Inferior parietal cortex (tissue), 1 donor: ENCODE measurements around the gene LRP1B.

Source experiments
- DNase-seq: peaks from one replicate; pipeline ENCODE4 v3.0.0-alpha.2; 2016; ENCODE audit errors: extremely low spot score

LRP1B gene

GRCh38 chr2:140918426-140918825 is 1212.4 kb downstream of the LRP1B start:
- no peak for DNase-seq

DNA sequence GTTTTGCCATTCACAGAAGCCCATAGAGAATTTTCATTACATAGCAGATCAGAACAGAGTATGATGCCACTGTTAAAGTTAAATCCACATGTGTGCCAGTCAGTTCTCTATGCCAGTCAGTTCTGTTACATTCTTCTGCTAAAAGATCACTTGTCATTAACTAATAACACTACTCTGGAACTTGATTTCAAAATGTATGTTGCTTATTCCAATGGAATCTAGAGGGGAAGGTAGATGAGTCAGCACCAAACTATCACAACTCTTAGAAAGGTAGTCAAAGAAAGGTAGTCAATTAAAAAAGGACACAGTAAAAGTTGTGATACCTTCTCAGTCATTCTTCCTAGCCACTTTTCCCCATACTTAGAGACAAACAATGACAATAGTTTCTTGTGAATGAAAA is 1214.4 kb downstream of the LRP1B start:
- DNase-seq = no peak

DNA sequence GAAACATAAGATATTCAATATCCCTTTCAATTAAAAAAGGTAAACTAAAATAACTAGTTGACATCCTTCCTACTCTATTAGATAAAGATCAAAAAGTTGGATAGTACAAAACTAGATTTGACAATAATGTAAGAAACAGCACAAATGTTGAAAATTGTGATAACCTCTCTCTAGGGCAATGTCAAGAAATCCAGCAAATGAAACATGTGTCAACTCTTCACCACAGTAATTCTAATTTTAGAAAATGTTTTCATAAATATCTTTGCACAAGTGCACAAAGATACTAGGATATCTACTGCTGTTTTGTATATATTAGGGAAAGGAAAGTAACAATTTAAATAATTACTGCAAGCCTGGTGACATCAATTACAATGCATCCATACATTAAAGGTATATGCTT is 1220.1 kb downstream of the LRP1B start:
- no peak for DNase-seq

DNA sequence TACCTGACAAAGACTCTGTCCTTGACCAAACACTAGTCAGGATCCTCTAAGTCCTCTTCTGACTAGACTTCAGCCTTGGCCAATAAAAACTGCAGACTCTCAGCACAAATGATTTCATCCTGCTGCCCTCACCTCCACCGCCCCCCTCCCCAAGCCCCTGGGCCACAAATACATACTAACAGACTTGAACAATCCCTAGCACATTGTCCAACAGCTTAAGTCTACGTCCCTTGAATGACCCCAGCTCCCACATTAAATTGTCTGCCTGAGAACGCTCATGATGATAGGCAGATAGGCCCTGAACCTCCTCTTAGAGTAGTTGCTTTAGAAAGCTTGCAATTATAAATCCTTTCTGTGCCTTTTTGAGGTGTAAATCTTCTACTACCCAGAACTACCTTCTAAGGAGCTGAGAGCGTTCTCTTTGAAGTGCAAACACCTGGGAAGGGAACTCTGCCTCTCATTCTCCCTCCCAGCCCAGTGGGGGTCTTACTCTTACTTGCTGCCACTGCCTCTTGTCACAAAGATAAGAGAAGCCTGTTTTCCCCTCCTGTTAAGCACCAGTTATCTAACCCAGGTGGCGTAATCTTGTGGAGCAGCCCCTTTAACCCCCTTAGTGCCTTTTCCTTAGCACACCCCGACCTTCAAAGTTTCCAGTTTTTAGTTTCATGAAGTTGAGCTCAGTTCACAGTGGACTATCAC is 1225.6 kb downstream of the LRP1B start:
- DNase-seq = no peak

- DNase-seq = no peak
Measured at GRCh38 chr2:140895378-140895777, 1235.4 kb downstream of the LRP1B start.

GRCh38 chr2:140893685-140894084 is 1237.1 kb downstream of the LRP1B start:
- DNase-seq = no peak

GRCh38 chr2:140892911-140893637 is 1237.7 kb downstream of the LRP1B start:
- no peak for DNase-seq

GRCh38 chr2:140892436-140892835 is 1238.4 kb downstream of the LRP1B start:
- DNase-seq = no peak

- no peak for DNase-seq
Measured at GRCh38 chr2:140891614-140892212, 1239.1 kb downstream of the LRP1B start.

GRCh38 chr2:140882671-140883620 is 1247.9 kb downstream of the LRP1B start:
- no peak for DNase-seq

GRCh38 chr2:140880573-140880972 is 1250.2 kb downstream of the LRP1B start:
- no peak for DNase-seq

GRCh38 chr2:140876015-140876414 is 1254.8 kb downstream of the LRP1B start:
- no peak for DNase-seq

DNA sequence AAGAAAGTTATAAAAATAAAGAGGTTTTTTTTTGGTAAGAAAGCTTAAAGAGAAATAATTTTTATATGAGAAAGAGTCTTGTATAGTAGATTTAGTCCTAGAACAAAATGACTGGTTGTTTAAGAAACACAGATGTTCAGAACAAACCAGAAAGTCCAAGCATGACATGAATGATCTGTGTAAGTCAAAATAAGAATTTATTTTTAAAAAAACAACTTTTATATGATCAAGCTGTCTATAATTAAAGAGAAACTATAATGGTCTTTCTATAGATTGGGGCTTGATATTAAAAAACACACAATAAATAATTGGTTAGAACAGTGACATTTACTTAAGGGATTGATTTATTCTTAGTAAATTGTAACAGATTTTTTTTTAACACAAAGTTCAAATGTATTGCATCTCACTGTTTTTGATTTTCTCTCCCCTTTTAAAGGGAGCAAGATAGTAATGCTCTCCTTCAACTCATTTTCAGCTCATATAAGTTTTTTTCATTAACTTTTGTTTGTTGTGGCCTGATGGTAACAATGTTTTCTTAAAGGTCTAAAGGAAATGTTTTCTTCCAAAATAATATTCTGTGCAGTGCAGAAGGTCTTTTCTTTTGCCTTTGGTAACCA is 1256.8 kb downstream of the LRP1B start:
- DNase-seq = no peak

DNA sequence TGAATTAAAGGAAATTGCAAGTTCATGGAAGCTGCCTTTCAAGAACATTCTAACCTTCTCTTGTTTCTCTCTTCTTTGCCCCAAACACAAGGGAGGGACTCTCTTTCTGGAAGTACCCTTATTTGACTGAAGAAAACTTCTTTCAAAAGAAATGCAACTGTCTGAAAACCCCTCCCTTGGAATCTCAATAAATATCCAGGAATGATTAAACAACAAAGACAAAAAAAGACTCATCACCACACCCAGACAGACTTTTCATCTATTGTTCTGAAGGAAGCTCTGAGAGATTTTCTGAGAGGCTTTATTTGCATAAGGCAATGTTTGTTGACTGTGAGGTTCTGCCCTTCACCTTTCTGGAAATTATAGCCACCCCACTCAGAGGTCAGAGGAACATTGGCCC is 1260.9 kb downstream of the LRP1B start:
- DNase-seq = no peak

GRCh38 chr2:140869107-140869506 is 1261.7 kb downstream of the LRP1B start:
- no peak for DNase-seq

DNA sequence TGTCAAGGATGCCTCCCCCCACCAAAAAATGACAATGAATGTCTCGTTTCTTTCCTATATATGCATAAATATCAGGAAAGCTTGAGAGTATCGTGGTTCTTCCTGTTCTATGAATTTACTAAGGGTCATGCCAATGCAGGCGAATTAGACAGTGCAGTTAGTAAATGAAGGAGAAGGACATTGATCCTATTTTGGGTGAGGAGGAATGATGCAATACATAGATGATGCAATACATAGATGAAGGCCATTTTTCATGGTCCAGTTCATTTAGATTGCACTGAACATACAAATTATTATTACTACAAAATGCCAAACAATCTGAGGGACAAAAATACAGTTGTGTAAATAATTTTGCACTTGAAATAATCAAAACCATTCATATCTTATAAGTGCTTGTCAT is 1265.0 kb downstream of the LRP1B start:
- DNase-seq = no peak

DNA sequence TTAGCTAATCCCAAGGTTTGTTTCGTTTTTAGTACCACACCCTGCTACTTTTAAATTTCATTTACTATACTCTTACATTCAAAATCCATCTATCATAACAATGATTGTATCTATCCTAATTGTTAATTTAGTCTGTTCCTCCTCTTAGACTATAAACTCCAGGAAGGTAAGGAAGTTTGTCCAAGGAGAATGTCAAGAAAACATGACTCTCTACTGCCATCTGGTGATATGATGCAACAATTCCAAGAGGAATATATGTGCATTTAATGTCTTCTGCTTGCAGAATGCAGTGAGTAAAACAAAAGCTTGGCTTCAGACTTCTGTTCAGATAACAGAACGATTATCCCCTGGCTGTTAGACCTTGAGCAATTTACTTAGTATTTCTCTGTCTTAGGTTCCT is 1267.1 kb downstream of the LRP1B start:
- peak; percentile 59 for DNase-seq

DNA sequence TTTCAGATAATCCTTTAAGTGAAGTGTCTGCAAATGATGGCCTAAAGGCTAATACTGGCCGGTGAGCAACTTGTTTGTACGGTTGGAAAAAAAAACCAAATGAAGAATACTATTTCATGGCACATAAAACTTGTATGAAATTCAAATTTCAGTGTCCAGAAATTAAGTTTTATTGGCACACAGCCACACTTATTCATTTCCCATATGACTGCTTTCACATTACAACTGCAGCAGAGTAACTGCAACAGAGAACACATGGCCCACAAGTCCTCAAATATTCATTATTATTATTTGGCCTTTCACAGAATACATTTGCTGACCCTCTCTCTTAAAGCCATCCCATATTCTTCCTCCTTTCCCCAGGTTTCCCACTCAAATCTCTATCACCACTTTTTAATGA is 1268.6 kb downstream of the LRP1B start:
- DNase-seq = no peak

DNA sequence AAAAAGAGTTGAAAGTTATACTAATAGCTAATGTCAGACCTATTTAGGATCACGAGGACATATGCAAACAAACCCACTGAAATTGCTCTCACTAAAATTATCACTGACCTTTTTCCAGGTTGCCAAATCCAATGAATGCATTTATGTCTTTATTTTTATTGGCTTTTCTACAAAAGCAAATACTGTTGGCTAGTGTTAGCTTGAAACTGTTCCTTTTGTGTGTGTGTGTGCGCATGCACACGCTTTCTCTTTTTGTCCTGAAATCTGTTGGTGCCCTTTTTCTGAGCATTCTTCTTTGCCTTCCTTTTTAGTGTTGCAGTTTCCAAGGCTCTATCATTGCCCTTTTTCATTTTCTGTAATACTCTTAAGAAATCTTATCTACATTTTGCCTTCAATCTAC is 1269.2 kb downstream of the LRP1B start:
- DNase-seq = no peak

GRCh38 chr2:140855471-140855870 is 1275.3 kb downstream of the LRP1B start:
- DNase-seq = no peak

GRCh38 chr2:140851258-140851981 is 1279.4 kb downstream of the LRP1B start:
- DNase-seq = no peak
